ENCODE measurements around the gene MACC1. TPM values are rescaled to one million over a fixed set of nuclear protein-coding genes. Genes with fewer than 3 reads are reported as not detected.

Gene MACC1
- total and polyA plus RNA-seq, 9 of the 15 experiments (the other 6 are each of a cell fraction or from before 2014, with no cell fraction given) = 5.9 to 30.2 (median 10.4) TPM

- TF ChIP-seq MGA (IDR thresholded peaks at IDR 0.05) (peak; percentile 54), MTF1 (CRISPR knock-in tag; IDR thresholded peaks at IDR 0.05; ENCODE audit: borderline replicate concordance) (no peak), MEIS2 (IDR thresholded peaks at IDR 0.05; ENCODE audit: partially characterized antibody) (no peak), AFF1 (IDR thresholded peaks at IDR 0.05; ENCODE audit: low read depth in 1 of 2, partially characterized antibody in 2 of 2) (peak in 1 of 2 experiments; percentile 99), CEBPB (tag; IDR thresholded peaks at IDR 0.05) (no peak), BDP1 (IDR thresholded peaks at IDR 0.05; ENCODE audit: insufficient read depth, insufficient read length) (no peak), THRA (IDR thresholded peaks at IDR 0.05) (no peak), MTA2 (IDR thresholded peaks at IDR 0.05; ENCODE audit: low read depth) (no peak), ZBTB8A (IDR thresholded peaks at IDR 0.05; ENCODE audit: partially characterized antibody) (no peak), MCM3 (IDR thresholded peaks at IDR 0.05) (no peak), ZNF347 (CRISPR knock-in tag; IDR thresholded peaks at IDR 0.05; ENCODE audit: low read depth) (no peak)
These were observed at the start of gene MACC1 (continued) for GRCh38 chr7:20217193-20217948.
